Measurements from ENCODE around the gene PDZK1IP1.
"Not testable (repeated sequence)": the region's sequence is repeated elsewhere in the genome, so short reads cannot be mapped to it uniquely, and the experiment has no call there.

The PDZK1IP1 gene

DNA sequence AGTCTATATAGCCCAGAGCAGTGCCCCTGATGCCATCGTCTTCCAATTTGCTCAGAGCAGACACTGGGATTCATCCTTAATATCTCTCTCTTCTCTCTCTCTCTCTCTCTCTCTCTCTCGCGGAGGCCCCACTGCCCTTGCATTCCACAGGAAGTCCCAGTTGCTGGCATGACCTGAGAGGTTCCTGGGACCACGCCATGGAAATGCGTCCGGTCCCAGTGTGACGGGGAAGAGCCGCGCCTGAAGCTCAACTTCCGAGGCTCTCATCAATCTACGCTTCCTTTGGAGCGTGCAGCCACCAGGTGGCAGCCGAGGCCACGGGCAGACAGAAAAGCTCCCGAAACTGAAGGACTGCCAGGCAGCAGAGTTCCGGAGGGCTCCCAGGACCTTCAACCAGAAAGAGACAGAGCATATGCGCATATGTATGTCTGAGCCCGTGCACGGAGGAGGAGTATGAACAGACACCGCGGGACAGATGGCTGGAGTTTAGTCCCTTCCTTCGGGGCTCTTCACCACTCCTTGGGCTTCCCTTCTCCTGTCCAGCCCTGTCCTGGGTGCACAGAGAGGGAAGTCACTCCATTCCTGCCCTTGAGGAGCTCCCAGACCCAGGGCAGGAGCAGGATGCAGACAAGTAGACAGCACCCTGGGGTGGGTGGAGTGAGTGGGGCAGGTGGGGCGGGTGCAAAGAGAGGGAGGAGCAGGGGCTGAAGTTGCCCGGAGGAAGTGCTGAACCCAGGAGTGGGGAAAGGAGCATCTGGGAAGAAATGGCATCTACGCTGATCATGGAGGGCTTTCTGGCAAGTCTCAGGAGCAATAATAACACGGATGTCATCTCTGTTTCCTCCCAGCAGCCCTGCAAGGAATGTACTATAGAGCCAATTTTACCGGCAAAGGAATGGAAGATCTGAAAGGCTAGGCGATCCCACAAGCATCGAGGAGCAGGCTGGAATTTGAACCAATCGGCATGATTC is 10.5 kb downstream of the PDZK1IP1 start:
- peak; percentile 74 for DNase-seq

GRCh38 chr1:47178654-47179016 is 11.2 kb downstream of the PDZK1IP1 start:
- DNase-seq: no peak

- DNase-seq: no peak
Measured at GRCh38 chr1:47178020-47178419, 11.8 kb downstream of the PDZK1IP1 start.

- peak; percentile 25 for DNase-seq
Measured at GRCh38 chr1:47175227-47175934, 14.5 kb downstream of the PDZK1IP1 start.

GRCh38 chr1:47174656-47175020 is 15.2 kb downstream of the PDZK1IP1 start:
- no peak for DNase-seq

DNA sequence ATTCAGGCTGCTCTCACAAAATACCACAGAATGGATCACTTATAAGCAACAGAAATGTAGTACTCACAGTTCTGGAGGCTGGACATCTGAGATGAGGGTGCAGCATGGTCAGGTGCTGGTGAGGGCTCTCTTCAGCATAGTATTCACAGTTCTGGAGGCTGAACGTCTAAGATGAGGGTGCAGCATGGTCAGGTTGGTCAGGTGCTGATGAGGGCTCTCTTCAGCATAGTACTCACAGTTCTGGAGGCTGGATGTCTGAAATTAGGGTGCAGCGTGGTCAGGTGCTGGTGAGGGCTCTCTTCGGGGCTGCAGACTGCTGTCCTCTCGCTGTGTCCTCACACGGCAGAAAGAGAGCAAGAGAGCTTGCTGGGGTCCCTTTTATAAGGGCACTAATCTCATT is 17.1 kb downstream of the PDZK1IP1 start:
- DNase-seq: no peak

DNA sequence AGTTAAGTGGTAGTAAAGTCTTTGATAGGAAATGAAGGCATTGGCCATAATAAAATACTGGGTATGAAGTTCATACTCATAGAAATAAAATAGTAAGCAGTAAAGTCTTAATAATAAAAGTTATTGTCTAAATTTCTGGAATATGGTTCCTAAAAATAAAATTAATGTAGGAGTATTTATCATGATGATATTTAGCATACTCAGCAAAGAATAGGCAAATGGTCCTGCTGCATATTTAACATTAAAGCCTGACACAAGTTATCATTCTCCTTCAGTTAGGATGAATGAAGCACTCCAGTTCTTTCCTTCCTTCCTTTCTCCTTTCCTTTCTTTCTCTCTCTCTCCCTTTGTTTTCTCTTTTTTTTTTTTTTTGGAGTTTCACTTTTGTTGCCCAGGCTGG is 25.3 kb downstream of the PDZK1IP1 start:
- no peak for DNase-seq

DNA sequence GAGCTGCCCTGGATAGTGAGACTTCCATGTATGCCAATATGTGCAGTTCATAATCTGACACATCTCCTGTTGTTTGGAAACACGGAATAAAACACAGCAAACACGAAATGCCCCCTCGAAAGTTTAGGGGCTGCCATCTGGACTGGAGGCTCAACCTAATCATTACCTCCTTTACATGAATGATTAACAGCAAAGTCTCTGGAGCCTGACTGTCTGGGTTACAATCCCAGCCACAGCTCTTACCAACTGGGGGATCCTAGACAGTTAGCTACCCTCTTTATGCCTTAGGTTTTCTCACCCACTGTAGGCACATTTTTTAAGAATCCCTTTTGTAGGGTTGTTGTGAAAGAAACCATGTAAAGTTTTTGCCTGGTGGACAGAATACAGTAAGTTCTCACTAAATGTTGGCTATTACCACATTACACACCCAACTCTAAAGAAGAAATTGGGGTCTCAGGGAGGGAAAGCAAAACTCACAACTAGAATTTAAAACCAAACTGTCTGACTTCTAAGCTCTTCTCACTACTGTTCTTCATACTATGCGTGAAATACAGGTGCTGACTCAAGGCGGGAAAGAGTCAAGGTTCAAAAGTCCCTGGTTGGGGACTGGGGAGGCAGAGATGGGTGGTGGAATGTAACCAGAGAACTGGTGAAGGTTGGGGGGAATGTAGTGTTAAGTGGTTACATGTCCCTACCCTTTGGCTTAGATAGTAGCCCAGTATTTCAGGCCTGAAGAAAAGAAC is 28.4 kb downstream of the PDZK1IP1 start:
- DNase-seq: no peak

DNA sequence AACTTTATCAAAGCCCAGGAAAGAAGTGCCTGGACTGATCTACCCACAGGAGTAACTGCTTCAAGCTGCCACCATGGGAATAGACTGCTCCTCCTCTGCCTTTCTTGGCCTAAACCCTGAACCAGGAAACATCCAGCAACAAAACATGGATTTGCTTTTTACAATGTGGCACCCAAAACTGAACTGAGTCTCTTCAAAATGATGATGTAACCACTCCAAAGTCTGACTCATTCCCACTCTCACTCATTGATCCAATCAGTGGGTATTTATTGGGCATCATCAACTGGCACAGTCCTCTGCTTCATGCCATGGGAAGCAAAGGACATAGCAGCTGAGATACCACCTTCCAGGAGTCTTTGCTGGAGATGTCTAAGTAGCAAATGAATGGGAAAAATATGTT is 29.1 kb downstream of the PDZK1IP1 start:
- no peak for DNase-seq

DNA sequence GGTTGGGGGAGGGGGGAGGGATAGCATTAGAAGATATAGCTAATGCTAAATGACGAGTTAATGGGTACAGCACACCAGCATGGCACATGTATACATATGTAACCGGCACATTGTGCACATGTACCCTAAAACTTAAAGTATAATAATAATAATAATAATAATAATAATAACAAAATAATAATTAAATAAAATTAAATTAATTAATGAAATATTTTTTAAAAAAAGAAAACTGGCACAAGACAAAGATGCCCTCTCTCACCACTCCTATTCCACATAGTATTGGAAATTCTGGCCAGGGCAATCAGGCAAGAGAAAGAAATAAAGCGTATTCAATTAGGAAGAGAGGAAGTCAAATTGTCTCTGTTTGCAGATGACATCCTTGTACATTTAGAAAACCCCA is 31.9 kb downstream of the PDZK1IP1 start:
- DNase-seq: not testable (repeated sequence)

- not testable (repeated sequence) for DNase-seq
Measured at GRCh38 chr1:47156457-47156856, 33.4 kb downstream of the PDZK1IP1 start.

GRCh38 chr1:47149162-47149561 is 40.7 kb downstream of the PDZK1IP1 start:
- not testable (repeated sequence) for DNase-seq

GRCh38 chr1:47147047-47147785 is 42.6 kb downstream of the PDZK1IP1 start:
- no peak for DNase-seq

GRCh38 chr1:47146495-47146894 is 43.3 kb downstream of the PDZK1IP1 start:
- DNase-seq: not testable (repeated sequence)

- DNase-seq: not testable (repeated sequence)
Measured at GRCh38 chr1:47143654-47144053, 46.2 kb downstream of the PDZK1IP1 start.

GRCh38 chr1:47140358-47140757 is 49.5 kb downstream of the PDZK1IP1 start:
- DNase-seq: not testable (repeated sequence)

GRCh38 chr1:47137925-47138615 is 51.8 kb downstream of the PDZK1IP1 start:
- DNase-seq: no peak

DNA sequence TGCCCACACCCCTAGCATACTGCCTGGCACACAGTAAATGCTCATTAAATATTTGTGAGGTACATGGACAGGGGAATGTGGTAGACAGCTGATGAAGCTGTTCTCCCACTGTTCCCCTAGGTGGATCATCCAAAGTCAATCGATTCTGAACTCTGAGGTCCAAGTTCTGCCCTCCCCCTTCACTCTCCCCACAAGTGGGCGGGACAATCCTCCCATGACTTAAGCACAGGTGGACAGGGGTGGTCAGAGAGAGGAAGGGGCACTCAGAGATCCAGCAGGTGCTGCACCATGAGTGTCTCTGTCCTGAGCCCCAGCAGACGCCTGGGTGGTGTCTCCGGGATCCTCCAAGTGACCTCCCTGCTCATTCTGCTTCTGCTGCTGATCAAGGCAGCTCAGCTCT is 52.6 kb downstream of the PDZK1IP1 start, which contains the start of gene CYP4A22:
TSS of gene CYP4A22 (plus strand) at position 244 of the 400 bp plus-strand sequence. CDS start at position 289, 45 bp downstream.
- no peak for DNase-seq
